SK-N-SH treated with all-trans-retinoic acid at 6 μM for 48 hours (cell line): ENCODE results near the gene CELF4.

Experiments used
- ARNTL ChIP-seq: fragments of 450-650 bp; formaldehyde crosslinking; IDR thresholded peaks from 2 replicates; pipeline ENCODE4 v1.5.0; 2020; ENCODE audit warnings: low read depth, mild to moderate bottlenecking, moderate library complexity, borderline replicate concordance
- CREB5 ChIP-seq: fragments of 250-450 bp; sonication (Bioruptor Pico); IDR thresholded peaks from 2 replicates; pipeline ENCODE4 v1.5.1; 2020; ENCODE audit warnings: low read depth, mild to moderate bottlenecking, moderate library complexity
- CSDC2 ChIP-seq: fragments of 250-450 bp; sonication (Bioruptor Pico); IDR thresholded peaks from 2 replicates; pipeline ENCODE4 v1.5.0; 2020; ENCODE audit warnings: mild to moderate bottlenecking, moderate library complexity
- ESRRG ChIP-seq: fragments of 250-450 bp; sonication (Bioruptor Pico); IDR thresholded peaks from 2 replicates; pipeline ENCODE4 v1.6.1; 2021; ENCODE audit warnings: mild to moderate bottlenecking
- OSR1 ChIP-seq: fragments of 250-450 bp; sonication (Bioruptor Pico); IDR thresholded peaks from 2 replicates; pipeline ENCODE4 v1.8.0; 2022; ENCODE audit warnings: moderate library complexity, mild to moderate bottlenecking, inconsistent platforms
- PATZ1 ChIP-seq: fragments of 250-450 bp; sonication (Bioruptor Pico); IDR thresholded peaks from 2 replicates; pipeline ENCODE4 v1.8.0; 2020; ENCODE audit warnings: mild to moderate bottlenecking, moderate library complexity, borderline replicate concordance
- RARB ChIP-seq: fragments of 250-450 bp; sonication (Bioruptor Pico); IDR thresholded peaks from 2 replicates; pipeline ENCODE4 v1.8.0; 2021; ENCODE audit warnings: mild to moderate bottlenecking, moderate library complexity
- SNAI2 ChIP-seq: fragments of 250-450 bp; sonication (Bioruptor Pico); IDR thresholded peaks from 2 replicates; pipeline ENCODE4 v1.5.0; 2020; ENCODE audit warnings: mild to moderate bottlenecking, moderate library complexity
- ZFP30 ChIP-seq: fragments of 450-650 bp; formaldehyde crosslinking; IDR thresholded peaks from 2 replicates; pipeline ENCODE4 v1.5.0; 2022; ENCODE audit warnings: mild to moderate bottlenecking, moderate library complexity
- ZNF565 ChIP-seq: fragments of 450-650 bp; formaldehyde crosslinking; conservative IDR thresholded peaks from 2 replicates; pipeline ENCODE4 v1.5.0; 2020; ENCODE audit warnings: low read depth, mild to moderate bottlenecking, moderate library complexity

DNA sequence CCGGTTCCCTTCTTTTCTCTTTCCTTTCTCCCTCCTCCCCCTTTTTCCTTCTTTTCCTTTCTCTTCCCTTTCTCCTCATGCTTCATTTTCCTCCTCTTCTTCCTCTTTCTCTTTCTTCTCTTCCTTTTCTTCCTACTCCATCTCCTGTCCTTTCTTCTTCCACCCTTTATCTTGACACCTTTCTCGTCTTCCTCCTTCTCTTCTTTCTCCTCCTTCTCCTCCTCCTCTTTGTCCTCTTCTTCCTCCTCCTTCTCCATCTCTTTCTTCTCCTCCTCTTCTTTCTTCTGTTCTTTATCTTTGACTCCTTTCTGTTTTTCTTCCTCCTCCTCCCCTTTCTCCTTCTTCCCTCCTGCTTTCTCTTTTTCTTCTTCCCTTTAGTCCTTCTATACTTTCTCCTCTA lies 53.2 kb downstream of the CELF4 start:
- TF ChIP-seq ARNTL (CRISPR knock-in tag) = no peak
- TF ChIP-seq CSDC2 (CRISPR knock-in tag) = no peak
- no peak for TF ChIP-seq ZFP30 (CRISPR knock-in tag)
- TF ChIP-seq ZNF565 (CRISPR knock-in tag) = no peak
- TF ChIP-seq OSR1 = no peak
- no peak for TF ChIP-seq CREB5 (CRISPR knock-in tag)
- TF ChIP-seq PATZ1 (CRISPR knock-in tag) = no peak
- TF ChIP-seq RARB (CRISPR knock-in tag) = no peak
- no peak for TF ChIP-seq SNAI2 (CRISPR knock-in tag)
- TF ChIP-seq ESRRG = no peak
